HTR-8/SVneo (cell line): ENCODE measurements around the gene FBRSL1.
"Not testable (repeated sequence)": the region's sequence is repeated elsewhere in the genome, so short reads cannot be mapped to it uniquely, and the experiment has no call there.

Source experiments
- DNase-seq: peaks from one replicate; pipeline ENCODE4 v3.0.0; 2011; ENCODE audit warnings: low spot score, mixed read lengths; ENCODE audit not compliant: insufficient read length
- FAIRE-seq: peaks from 2 replicates; lab custom pipeline; 2011; peaks lifted over from hg19 to GRCh38; lab: Jason Lieb, UNC

Gene FBRSL1

DNA sequence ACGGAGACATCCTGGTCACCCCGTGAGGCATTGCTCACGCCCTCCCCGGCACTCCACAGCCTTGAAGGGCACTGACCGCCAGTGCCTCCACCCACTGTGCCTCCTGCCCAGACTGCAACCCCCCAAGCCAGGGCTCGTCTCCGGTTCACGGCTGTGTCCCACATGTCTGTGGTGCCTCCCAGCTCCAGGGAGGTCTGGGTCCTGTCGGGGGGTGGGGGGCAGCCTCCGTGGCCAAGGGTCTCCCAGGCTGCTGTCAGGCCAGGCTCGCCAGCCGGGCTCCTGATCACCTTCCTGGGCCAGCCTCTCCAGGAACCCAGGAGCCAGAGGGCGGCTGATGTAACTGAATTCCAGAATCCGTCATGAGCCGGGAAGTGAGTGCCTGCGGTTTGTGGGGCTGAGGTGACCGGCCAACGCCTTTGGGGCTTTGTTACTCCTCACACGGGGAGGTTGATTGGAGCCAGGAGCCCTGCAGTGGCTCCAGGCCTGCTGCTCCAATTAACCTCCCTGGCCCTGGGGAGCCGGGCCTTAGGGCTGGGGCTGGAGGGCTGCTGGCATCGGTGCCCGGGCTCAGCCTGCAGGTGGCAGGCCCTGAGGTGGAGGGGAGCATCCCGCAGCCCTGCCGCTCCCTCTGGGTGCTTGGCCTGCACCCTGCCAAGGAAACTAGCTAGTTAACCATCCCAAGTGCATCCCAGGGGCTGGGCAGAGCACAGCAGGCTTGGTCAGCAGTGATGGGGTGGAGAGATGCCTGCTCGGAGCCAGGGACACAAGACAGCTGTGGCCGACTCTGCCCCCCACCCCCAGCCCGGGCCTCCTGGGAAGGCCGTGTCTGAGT, 36.4 kb upstream of the FBRSL1 start:
- peak; percentile 42 for FAIRE-seq
- peak; percentile 70 for DNase-seq

- FAIRE-seq (no peak), DNase-seq (no peak)
Measured at GRCh38 chr12:132454193-132454932, 35.6 kb upstream of the FBRSL1 start.

GRCh38 chr12:132454933-132455418, 35.0 kb upstream of the FBRSL1 start:
- FAIRE-seq: no peak
- DNase-seq: no peak

GRCh38 chr12:132455565-132455964, 34.4 kb upstream of the FBRSL1 start:
- DNase-seq (no peak), FAIRE-seq (peak; percentile 99)

DNA sequence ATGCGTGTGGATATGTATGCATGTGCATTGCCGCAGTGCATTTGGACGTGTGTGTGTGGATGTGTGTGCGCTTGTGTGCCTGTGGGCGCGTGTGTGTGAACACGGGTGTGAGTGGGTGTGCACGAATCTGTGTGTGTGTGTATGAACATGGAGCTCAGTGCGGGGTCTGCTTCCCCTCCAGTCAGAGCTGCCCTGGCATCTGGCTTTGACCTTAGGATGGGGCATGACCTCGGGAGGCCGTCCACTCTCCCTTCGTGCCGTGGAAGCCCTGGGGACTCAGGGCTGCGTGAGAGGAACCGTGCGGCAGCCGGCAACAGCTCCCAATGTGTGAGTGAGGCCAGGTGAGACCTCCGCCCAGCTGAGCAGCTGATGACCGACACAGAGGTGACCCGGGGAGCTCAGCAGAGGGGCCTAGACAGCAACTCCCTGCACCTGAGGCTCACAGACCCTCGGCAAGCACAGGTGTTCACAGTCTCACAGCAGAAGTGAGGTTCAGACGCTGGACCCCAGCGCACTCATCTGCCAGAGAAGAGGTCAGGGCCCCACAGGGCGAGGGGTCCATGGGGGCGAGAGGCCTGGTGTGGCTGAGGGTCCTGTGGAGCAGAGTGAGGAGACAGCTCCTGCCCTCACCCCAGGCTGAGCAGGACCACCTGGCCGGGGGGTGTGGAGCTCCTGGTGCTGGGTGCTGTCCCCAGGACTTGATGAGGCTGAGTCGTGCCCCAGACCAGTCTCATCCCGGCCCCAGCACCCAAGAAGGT, 33.6 kb upstream of the FBRSL1 start:
- DNase-seq: no peak

GRCh38 chr12:132456944-132457495, 32.9 kb upstream of the FBRSL1 start:
- FAIRE-seq (no peak), DNase-seq (no peak)

More for the DNA sequence above, 33.6 kb upstream of the FBRSL1 start:
- FAIRE-seq: no peak

DNA sequence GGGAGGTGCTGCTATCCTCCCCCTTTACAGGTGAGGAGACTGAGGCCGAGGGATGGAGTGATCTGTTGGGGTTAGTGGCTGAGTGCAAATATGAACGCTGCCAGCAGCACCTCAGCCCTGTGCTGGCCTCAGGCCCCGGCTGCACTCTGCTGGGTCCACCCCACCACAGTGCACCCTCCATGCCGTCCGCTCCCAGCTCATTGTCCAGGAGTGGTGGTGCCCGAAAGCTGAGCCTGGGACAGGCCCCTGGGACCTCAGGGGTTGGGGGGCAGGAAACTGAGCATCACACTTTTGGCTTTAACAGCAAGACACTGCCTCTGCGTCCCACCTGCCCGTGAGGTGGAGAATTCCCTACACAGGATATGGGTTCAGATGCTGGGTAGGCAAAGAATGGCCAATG, 31.5 kb upstream of the FBRSL1 start:
- DNase-seq (no peak), FAIRE-seq (no peak)

DNA sequence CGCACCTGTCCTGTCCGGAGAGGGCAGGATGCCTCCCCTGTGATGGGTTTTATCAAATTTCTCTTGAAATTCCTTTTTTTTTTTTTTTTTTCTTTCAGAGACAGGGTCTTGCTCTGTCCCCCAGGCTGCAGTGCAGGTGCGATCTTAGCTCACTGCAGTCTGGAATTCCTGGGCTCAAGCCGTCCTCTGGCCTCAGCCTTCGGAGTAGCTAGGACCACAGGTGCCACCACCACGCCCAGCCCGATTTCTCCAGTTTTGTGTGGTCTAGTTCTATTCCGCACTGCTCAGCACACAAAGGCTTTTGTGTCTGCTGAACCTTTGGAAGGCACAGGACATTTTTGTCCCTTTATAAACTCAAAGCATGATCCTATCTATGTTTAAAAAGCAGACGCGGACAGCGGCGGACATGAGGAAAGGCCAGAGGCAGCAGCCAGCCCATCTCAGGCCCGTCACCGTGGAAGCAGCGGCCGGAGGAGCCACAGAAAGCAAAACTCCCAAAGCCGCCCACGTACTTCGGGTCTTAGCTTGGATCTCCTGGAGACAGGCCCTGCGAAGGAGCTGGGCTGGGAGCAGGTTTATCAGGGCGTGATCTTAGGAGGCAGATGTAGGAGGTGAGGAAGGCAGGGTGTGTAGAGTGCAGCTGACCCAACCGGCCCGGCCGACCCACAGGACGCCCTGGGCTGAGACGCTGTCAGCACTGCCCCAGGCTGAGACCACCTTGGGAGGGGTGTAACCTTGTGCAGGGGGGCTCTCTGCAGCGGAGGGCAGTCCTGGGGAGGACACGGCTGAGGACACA, 30.9 kb upstream of the FBRSL1 start:
- DNase-seq (no peak), FAIRE-seq (no peak)

- no peak for DNase-seq
- no peak for FAIRE-seq
Measured at GRCh38 chr12:132460571-132460970, 29.4 kb upstream of the FBRSL1 start.

DNA sequence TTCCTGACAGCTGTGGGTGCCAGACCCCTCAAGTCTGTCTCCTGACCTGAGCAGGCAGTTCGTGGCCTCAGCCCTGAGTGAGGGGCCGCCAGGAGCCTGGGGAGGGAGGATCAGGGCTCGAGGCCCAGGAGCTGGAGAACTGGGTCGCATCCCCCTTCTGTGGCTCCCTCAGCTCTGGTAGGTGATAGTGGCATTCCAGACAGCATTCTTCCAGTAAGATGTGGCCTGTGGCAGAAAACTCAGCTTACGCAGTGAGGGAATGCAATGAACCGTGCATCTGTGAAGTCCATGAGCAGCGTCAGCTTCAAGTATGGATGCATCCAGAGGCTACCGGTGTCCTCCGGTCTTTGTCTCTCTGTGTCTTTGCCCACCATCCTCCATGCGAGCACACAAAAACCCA, 28.4 kb upstream of the FBRSL1 start:
- FAIRE-seq: no peak
- DNase-seq: no peak

GRCh38 chr12:132462788-132463187, 27.2 kb upstream of the FBRSL1 start:
- no peak for DNase-seq
- no peak for FAIRE-seq

DNA sequence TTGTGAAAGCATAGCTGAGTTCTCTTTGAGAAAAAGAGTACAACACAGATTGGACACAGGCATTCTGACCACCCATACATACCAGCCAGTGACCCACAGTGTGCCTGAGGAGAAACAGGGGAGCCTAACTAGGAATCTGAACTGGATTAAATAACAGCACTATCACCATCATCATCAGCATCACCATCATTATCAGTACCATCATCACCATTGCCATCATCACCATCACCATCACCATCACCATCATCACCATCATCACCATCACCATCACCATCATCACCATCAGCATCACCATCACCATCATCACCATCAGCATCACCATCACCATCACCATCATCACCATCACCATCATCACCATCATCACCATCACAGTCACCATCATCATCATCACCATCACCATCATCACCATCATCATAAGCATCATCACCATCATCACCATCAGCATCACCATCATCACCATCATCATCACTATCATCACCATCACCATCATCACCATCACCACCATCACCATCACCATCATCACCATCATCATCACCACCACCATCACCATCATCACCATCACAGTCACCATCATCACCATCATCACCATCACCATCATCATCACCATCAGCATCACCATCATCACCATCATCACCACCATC, 26.5 kb upstream of the FBRSL1 start:
- peak; percentile 99 for FAIRE-seq
- DNase-seq: not testable (repeated sequence)

DNA sequence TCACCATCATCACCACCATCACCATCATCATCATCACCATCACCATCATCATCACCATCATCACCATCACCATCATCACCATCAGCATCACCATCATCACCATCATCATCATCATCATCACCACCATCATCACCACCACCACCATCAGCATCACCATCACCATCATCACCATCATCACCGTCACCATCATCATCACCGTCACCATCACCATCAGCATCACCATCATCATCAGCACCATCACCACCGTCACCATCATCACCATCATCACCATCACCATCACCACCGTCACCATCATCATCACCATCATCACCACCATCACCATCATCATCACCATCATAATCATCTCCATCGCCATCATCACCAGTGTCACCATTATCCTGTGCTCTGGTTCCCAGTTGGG, 25.6 kb upstream of the FBRSL1 start:
- FAIRE-seq, DNase-seq: not testable (repeated sequence)

DNA sequence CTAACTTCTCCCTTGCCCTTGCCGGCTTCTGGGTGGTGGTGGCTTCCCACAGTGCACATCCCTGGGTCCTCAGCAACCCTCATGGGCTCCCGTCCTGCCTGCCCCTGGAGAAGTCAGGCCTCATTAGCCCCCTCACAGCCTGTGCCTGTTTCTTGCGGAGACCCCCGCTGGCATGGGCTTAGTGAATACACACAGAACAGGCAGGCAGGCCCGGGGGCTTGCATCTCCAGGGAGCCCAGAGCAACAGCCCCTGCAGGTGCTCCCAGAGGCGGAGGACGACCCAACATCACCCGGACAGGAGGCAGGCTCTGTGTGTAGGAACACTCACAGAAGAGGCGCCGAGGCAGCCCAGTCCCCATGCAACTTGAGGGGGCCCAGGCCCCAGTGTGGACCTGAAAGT, 25.1 kb upstream of the FBRSL1 start:
- FAIRE-seq: no peak

GRCh38 chr12:132465269-132466190, 24.4 kb upstream of the FBRSL1 start:
- FAIRE-seq (no peak), DNase-seq (peak; percentile 51)

More for the DNA sequence above, 25.1 kb upstream of the FBRSL1 start:
- no peak for DNase-seq

GRCh38 chr12:132466241-132467201, 23.4 kb upstream of the FBRSL1 start:
- FAIRE-seq: no peak
- no peak for DNase-seq

DNA sequence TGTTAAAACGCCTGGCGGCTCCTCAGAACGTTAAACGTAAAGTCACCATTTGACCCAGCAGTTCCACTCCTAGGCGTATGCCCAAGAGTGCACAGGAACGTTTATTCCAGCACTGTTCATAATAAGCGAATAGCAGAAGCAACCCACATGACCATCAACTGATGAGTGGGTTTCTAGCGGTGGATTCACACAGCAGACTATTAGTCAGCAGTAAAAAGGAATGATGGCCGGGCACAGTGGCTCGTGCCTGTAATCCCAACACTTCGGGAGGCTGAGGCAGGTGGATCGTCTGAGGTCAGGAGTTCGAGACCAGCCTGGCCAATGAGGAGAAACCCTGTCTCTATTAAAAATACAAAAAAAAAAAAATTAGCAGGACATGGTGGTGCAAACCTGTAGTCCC, 22.4 kb upstream of the FBRSL1 start:
- no peak for FAIRE-seq
- DNase-seq: no peak
